ENCODE measurements around the gene RIMBP2. TPM values are rescaled to one million over a fixed set of nuclear protein-coding genes. Genes with fewer than 3 reads are reported as not detected.

RIMBP2 gene
- polyA plus RNA-seq, 1 donor (not counting 4 experiments of a cell fraction or from before 2014, with no cell fraction given), result 0.16 TPM

DNA sequence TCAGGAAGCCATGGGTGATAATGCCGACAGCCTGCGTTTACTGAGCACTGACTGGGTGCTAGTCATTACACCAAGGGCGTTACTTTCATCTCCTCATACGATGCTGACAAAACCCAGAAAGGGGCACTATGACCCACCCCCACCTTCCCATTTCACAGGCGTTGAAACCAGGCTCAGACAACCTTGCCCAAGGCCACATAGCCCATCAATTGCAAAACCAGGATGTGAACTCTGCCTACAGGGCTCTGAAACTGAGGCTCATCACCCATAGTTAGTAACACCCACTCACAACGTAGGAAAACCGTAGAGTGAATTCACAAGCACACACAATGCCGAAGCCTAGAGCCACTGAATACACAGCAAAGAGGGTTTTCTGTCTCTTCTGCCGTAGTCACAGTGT is 119.9 kb downstream of the RIMBP2 start:
- dilution Hi-C loops (cut with MboI; ENCODE audit: extremely low pct_ligation_motif_present, low sequenced_read_pairs), result no loop called here
- Histone ChIP-seq H3K4me1 (ENCODE audit: control insufficient read depth, extremely low read depth, insufficient read depth, low read length) (no peaks in the 10 kb centered on the region), H2AFZ (ENCODE audit: control insufficient read depth, low read length) (no peak overlapping the region), H3K79me2 (ENCODE audit: control insufficient read depth, insufficient read depth, low read length) (no peaks in the 10 kb centered on the region), H3K4me2 (ENCODE audit: control insufficient read depth, extremely low read depth, insufficient read depth, low read depth, low read length) (no peak overlapping the region), H4K20me1 (ENCODE audit: control insufficient read depth, extremely low read depth, insufficient read depth, low read length) (no peaks in the 10 kb centered on the region), H3K9ac (ENCODE audit: control insufficient read depth, extremely low read depth, insufficient read depth, low read length) (no peak overlapping the region), H3K9me3 (ENCODE audit: control insufficient read depth, low read depth, low read length) (peaks cover 4% of the 10 kb centered on the region), H3K27ac (ENCODE audit: control insufficient read depth, insufficient read depth, low read length) (no peak overlapping the region), H3K27me3 (ENCODE audit: control insufficient read depth, extremely low read depth, insufficient read depth, low read length) (no peaks in the 10 kb centered on the region), H3K36me3 (ENCODE audit: control insufficient read depth in 2 of 2, extremely low read depth in 1 of 2, insufficient read depth in 2 of 2, low read length in 2 of 2) (no peaks in the 10 kb centered on the region), H3K9me1 (ENCODE audit: control insufficient read depth, extremely low read depth, insufficient read depth, low read length) (no peaks in the 10 kb centered on the region), H3K4me3 (ENCODE audit: control insufficient read depth in 2 of 3, extremely low read depth in 1 of 3, insufficient read depth in 2 of 3, low read depth in 1 of 3, low read length in 3 of 3) (no peak overlapping the region)
- DNase-seq (ENCODE audit: low read depth, low spot score), result no peak
- no peak for TF ChIP-seq EZH2 (IDR thresholded peaks at IDR 0.05; ENCODE audit: low read length)
- TF ChIP-seq, protein P1, sequence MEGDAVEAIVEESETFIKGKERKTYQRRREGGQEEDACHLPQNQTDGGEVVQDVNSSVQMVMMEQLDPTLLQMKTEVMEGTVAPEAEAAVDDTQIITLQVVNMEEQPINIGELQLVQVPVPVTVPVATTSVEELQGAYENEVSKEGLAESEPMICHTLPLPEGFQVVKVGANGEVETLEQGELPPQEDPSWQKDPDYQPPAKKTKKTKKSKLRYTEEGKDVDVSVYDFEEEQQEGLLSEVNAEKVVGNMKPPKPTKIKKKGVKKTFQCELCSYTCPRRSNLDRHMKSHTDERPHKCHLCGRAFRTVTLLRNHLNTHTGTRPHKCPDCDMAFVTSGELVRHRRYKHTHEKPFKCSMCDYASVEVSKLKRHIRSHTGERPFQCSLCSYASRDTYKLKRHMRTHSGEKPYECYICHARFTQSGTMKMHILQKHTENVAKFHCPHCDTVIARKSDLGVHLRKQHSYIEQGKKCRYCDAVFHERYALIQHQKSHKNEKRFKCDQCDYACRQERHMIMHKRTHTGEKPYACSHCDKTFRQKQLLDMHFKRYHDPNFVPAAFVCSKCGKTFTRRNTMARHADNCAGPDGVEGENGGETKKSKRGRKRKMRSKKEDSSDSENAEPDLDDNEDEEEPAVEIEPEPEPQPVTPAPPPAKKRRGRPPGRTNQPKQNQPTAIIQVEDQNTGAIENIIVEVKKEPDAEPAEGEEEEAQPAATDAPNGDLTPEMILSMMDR (optimal IDR thresholded peaks at IDR 0.05 in 1 of 3, IDR thresholded peaks at IDR 0.05 in 1 of 3, conservative IDR thresholded peaks at IDR 0.05 in 1 of 3; ENCODE audit: extremely low read depth in 1 of 3, insufficient read depth in 2 of 3, low read length in 3 of 3), result no peak
- no peak for FAIRE-seq

DNA sequence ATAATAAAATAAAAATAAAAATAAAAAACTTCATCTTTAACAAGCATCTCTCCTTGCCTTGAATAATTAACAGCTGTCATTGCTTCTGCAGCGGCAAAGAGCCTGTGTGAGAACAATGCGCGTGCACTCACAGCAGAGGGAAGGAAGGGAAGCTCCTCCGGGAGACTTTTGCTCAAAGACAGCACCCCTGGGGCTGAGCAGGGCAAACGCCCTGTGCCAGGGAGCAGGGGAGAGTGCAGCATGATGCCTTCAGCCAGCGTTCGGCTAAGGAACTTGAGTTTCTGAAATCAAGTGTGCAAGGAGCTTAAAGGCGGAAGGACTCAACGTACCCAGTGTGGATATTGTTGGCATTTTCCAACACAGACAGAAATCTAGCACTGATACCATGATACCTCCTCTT is 120.5 kb downstream of the RIMBP2 start:
- Histone ChIP-seq H3K4me2 (ENCODE audit: control insufficient read depth, extremely low read depth, insufficient read depth, low read depth, low read length) (no peak overlapping the region), H3K9me3 (ENCODE audit: control insufficient read depth, low read depth, low read length) (peaks cover 4% of the 10 kb centered on the region), H3K4me3 (ENCODE audit: control insufficient read depth in 2 of 3, extremely low read depth in 1 of 3, insufficient read depth in 2 of 3, low read depth in 1 of 3, low read length in 3 of 3) (no peak overlapping the region), H3K36me3 (ENCODE audit: control insufficient read depth in 2 of 2, extremely low read depth in 1 of 2, insufficient read depth in 2 of 2, low read length in 2 of 2) (no peaks in the 10 kb centered on the region), H3K27me3 (ENCODE audit: control insufficient read depth, extremely low read depth, insufficient read depth, low read length) (no peaks in the 10 kb centered on the region), H3K9ac (ENCODE audit: control insufficient read depth, extremely low read depth, insufficient read depth, low read length) (no peak overlapping the region), H3K4me1 (ENCODE audit: control insufficient read depth, extremely low read depth, insufficient read depth, low read length) (no peaks in the 10 kb centered on the region), H3K27ac (ENCODE audit: control insufficient read depth, insufficient read depth, low read length) (no peak overlapping the region), H3K79me2 (ENCODE audit: control insufficient read depth, insufficient read depth, low read length) (no peaks in the 10 kb centered on the region), H4K20me1 (ENCODE audit: control insufficient read depth, extremely low read depth, insufficient read depth, low read length) (no peaks in the 10 kb centered on the region), H3K9me1 (ENCODE audit: control insufficient read depth, extremely low read depth, insufficient read depth, low read length) (no peaks in the 10 kb centered on the region), H2AFZ (ENCODE audit: control insufficient read depth, low read length) (no peak overlapping the region)
- TF ChIP-seq, protein P1 (optimal IDR thresholded peaks at IDR 0.05 in 1 of 3, IDR thresholded peaks at IDR 0.05 in 1 of 3, conservative IDR thresholded peaks at IDR 0.05 in 1 of 3; ENCODE audit: extremely low read depth in 1 of 3, insufficient read depth in 2 of 3, low read length in 3 of 3), result no peak
- no peak for TF ChIP-seq EZH2 (IDR thresholded peaks at IDR 0.05; ENCODE audit: low read length)
- DNase-seq (ENCODE audit: low read depth, low spot score), result no peak
- FAIRE-seq, result no peak
- dilution Hi-C loops (cut with MboI; ENCODE audit: extremely low pct_ligation_motif_present, low sequenced_read_pairs), result no loop called here
